Measurements from ENCODE around the gene TBC1D30. TPM values are rescaled to one million over a fixed set of nuclear protein-coding genes. Genes with fewer than 3 reads are reported as not detected.
"Not testable (repeated sequence)": the region's sequence is repeated elsewhere in the genome, so short reads cannot be mapped to it uniquely, and the experiment has no call there.

TBC1D30 gene
- total and polyA plus RNA-seq, 9 donors: 1.1 to 5.2 (median 2.6) TPM

DNA sequence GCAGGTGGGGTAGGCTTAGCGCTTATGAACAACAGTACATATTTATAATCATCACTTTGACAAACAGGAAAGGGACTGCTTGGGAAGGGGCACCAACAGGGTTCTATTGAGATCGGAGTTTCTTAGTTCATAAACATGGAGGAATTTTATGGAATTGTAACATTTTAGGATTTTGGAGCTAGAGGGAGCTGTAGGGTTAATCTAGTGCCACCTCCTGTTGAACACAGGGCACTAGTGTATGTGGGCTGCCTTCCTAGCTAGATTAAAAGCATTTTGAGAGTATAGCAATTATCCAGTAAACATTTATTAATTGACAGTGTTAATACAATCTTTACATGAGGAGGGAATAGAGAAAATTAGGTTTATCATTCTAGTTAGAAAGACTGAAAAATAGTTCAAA lies 23.1 kb upstream of the TBC1D30 start:
- DNase-seq: no peak
- no peaks in the 10 kb centered on the region for H3K4me1 ChIP-seq (ENCODE audit: insufficient read depth)
- H3K4me3 ChIP-seq: no peak overlapping the region
- WGBS, 3 donors: 55 to 66% (median 63%) methylated on average over 2 of the region's 2 CpGs
- no peak for TF ChIP-seq EP300 (IDR thresholded peaks at IDR 0.05)
- TF ChIP-seq POLR2A (IDR thresholded peaks at IDR 0.05): no peak
- TF ChIP-seq, protein P1, sequence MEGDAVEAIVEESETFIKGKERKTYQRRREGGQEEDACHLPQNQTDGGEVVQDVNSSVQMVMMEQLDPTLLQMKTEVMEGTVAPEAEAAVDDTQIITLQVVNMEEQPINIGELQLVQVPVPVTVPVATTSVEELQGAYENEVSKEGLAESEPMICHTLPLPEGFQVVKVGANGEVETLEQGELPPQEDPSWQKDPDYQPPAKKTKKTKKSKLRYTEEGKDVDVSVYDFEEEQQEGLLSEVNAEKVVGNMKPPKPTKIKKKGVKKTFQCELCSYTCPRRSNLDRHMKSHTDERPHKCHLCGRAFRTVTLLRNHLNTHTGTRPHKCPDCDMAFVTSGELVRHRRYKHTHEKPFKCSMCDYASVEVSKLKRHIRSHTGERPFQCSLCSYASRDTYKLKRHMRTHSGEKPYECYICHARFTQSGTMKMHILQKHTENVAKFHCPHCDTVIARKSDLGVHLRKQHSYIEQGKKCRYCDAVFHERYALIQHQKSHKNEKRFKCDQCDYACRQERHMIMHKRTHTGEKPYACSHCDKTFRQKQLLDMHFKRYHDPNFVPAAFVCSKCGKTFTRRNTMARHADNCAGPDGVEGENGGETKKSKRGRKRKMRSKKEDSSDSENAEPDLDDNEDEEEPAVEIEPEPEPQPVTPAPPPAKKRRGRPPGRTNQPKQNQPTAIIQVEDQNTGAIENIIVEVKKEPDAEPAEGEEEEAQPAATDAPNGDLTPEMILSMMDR (IDR thresholded peaks at IDR 0.05): no peak
- intact Hi-C loops (cut with DNase I): no loop called here
- no peak overlapping the region for H3K27ac ChIP-seq
- no peaks in the 10 kb centered on the region for H3K27me3 ChIP-seq
- no peaks in the 10 kb centered on the region for H3K36me3 ChIP-seq
- no peaks in the 10 kb centered on the region for H3K9me3 ChIP-seq

DNA sequence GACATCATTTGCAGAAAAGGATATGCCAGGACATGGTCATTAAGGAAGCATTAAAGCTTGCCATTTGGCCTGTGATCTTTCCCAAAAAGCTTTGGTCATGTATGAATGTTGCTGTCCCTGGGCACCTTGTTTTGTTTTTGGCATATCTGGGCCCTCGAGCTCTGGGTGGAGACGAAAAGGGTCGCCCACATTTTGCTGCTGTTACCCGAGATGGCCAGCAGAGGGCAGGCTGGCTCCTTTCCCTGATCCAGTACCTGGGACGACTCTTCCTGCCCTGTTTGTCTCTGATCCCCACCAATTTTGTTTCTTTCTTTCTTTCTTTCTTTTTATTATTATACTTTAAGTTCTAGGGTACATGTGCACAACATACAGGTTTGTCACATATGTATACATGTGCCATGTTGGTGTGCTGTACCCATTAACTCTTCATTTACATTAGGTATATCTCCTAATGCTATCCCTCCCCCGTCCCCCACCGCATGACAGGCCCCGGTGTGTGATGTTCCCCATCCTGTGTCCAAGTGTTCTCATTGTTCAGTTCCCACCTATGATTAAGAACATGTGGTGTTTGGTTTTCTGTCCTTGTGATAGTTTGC lies 22.2 kb upstream of the TBC1D30 start:
- H3K9me3 ChIP-seq; H3K27ac ChIP-seq; H3K27me3 ChIP-seq; H3K4me3 ChIP-seq; H3K4me1 ChIP-seq (ENCODE audit: insufficient read depth); H3K36me3 ChIP-seq; intact Hi-C loops (cut with DNase I): not testable (repeated sequence)
- 30 to 32% (median 31%) methylated on average over 8 of the region's 8 CpGs for WGBS, 3 donors
- peak; percentile 15 to 62 (median 46) for DNase-seq
- TF ChIP-seq, protein P1 (IDR thresholded peaks at IDR 0.05): peak in 2 of 3 donors; percentile 32 to 37

GRCh38 chr12:64806173-64806572 lies 18.3 kb upstream of the TBC1D30 start:
- Histone ChIP-seq H3K27me3 (no peaks in the 10 kb centered on the region), H3K4me1 (ENCODE audit: insufficient read depth) (no peaks in the 10 kb centered on the region), H3K9me3 (no peaks in the 10 kb centered on the region), H3K36me3 (no peaks in the 10 kb centered on the region), H3K27ac (no peak overlapping the region), H3K4me3 (no peak overlapping the region)
- WGBS, 3 donors: 71 to 75% (median 73%) methylated on average over 2 of the region's 2 CpGs
- TF ChIP-seq, protein P1 (IDR thresholded peaks at IDR 0.05): no peak
- TF ChIP-seq EP300 (IDR thresholded peaks at IDR 0.05): no peak
- TF ChIP-seq POLR2A (IDR thresholded peaks at IDR 0.05): no peak
- intact Hi-C loops (cut with DNase I): no loop called here
- DNase-seq: no peak

- WGBS, 3 donors: 67 to 70% (median 69%) methylated on average over 7 of the region's 7 CpGs
- TF ChIP-seq EP300 (IDR thresholded peaks at IDR 0.05): no peak
- no peak for TF ChIP-seq POLR2A (IDR thresholded peaks at IDR 0.05)
- TF ChIP-seq, protein P1 (IDR thresholded peaks at IDR 0.05): no peak
- no peak for DNase-seq
- H3K36me3 ChIP-seq: no peaks in the 10 kb centered on the region
- H3K4me3 ChIP-seq: no peak overlapping the region
- intact Hi-C loops (cut with DNase I): no loop called here
- H3K9me3 ChIP-seq: no peaks in the 10 kb centered on the region
- no peak overlapping the region for H3K27ac ChIP-seq
- H3K4me1 ChIP-seq (ENCODE audit: insufficient read depth): no peaks in the 10 kb centered on the region
- no peaks in the 10 kb centered on the region for H3K27me3 ChIP-seq
These were observed 17.6 kb upstream of the TBC1D30 start for GRCh38 chr12:64806593-64807460.
